ENCODE measurements around the gene ZNF653.
"Not testable (repeated sequence)": the region's sequence is repeated elsewhere in the genome, so short reads cannot be mapped to it uniquely, and the experiment has no call there.

The ZNF653 gene

GRCh38 chr19:11433526-11433925 is 72.1 kb downstream of the ZNF653 start:
- DNase-seq (ENCODE audit: low read depth in 2 of 2) = not testable (repeated sequence)

All from fibroblast of skin of left quadriceps (primary cell).